ENCODE data around the gene EXOSC7. TPM values are rescaled to one million over a fixed set of nuclear protein-coding genes. Genes with fewer than 3 reads are reported as not detected.

The EXOSC7 gene
- total and polyA plus RNA-seq, 2 donors (not counting 1 experiment from before 2014, with no cell fraction given), result 25.5 to 40.0 TPM

GRCh38 chr3:45056608-45057301, 80.7 kb downstream of the EXOSC7 start:
- no peak for ATAC-seq (ENCODE audit: low read depth)
- 89% methylated on average over 3 of the region's 5 CpGs for WGBS (ENCODE audit: insufficient coverage)
- H3K27me3 ChIP-seq (replicated peaks in 1 of 4; ENCODE audit: control extremely low read depth in 1 of 4, control insufficient read depth in 3 of 4, insufficient read depth in 4 of 4, low read length in 3 of 4), result peaks cover 0 to 4% (median 0%) of the 10 kb centered on the region in 4 experiments
- no peaks in the 10 kb centered on the region for H3K9me3 Mint-ChIP-seq (ENCODE audit: insufficient read depth)
- H3K4me2 ChIP-seq (replicated peaks; ENCODE audit: low read depth, low read length, poor library complexity, severe bottlenecking), result no peak overlapping the region
- H3K27me3 Mint-ChIP-seq, result peaks cover 32% of the 10 kb centered on the region
- H3K4me1 Mint-ChIP-seq, result no peaks in the 10 kb centered on the region
- H2AFZ ChIP-seq (ENCODE audit: insufficient read depth, low read depth, low read length, poor library complexity, severe bottlenecking), result no peak overlapping the region
- no peaks in the 10 kb centered on the region for H3K4me1 ChIP-seq (ENCODE audit: control insufficient read depth in 2 of 2, insufficient read depth in 2 of 2, low read length in 2 of 2)
- no peaks in the 10 kb centered on the region for H4K20me1 ChIP-seq (ENCODE audit: control insufficient read depth, insufficient read depth, low read length, poor library complexity, severe bottlenecking)
- CTCF ChIA-PET, result interaction anchor here (4.5 kb wide), 1 partner anchor 15 kb away, joined by 33 read pairs; no protein-coding TSS in a partner anchor
- no peak overlapping the region for H3K27ac ChIP-seq (ENCODE audit: low read length in 2 of 2)
- H3K27ac Mint-ChIP-seq, result no peak overlapping the region
- no peak overlapping the region for H3K4me3 ChIP-seq (ENCODE audit: control extremely low read depth in 1 of 5, extremely low read depth in 1 of 5, insufficient read depth in 1 of 5, low read depth in 2 of 5, low read length in 4 of 5)
- H3K4me3 Mint-ChIP-seq, result no peak overlapping the region
- H3K9me3 ChIP-seq (ENCODE audit: control extremely low read depth in 1 of 3, control insufficient read depth in 2 of 3, insufficient read depth in 1 of 3, low read length in 2 of 3), result no peaks in the 10 kb centered on the region
- no peak for DNase-seq
- intact Hi-C loops (cut with micrococcal nuclease), result no loop called here
- POLR2A ChIA-PET, result no interaction called here
- H3K36me3 ChIP-seq (replicated peaks in 1 of 2; ENCODE audit: control extremely low read depth in 1 of 2, control insufficient read depth in 1 of 2, extremely low read depth in 1 of 2, insufficient read depth in 2 of 2, low read length in 1 of 2), result no peaks in the 10 kb centered on the region
- TF ChIP-seq EZH2 (IDR thresholded peaks at IDR 0.05; ENCODE audit: borderline replicate concordance, insufficient read depth, low read depth, low read length, poor library complexity, severe bottlenecking) (no peak), CTCF (IDR thresholded peaks at IDR 0.05) (no peak)
- H3K79me2 ChIP-seq (ENCODE audit: control insufficient read depth, insufficient read depth, low read length), result no peaks in the 10 kb centered on the region
- no peak overlapping the region for H3K9ac ChIP-seq (ENCODE audit: low read length)

DNA sequence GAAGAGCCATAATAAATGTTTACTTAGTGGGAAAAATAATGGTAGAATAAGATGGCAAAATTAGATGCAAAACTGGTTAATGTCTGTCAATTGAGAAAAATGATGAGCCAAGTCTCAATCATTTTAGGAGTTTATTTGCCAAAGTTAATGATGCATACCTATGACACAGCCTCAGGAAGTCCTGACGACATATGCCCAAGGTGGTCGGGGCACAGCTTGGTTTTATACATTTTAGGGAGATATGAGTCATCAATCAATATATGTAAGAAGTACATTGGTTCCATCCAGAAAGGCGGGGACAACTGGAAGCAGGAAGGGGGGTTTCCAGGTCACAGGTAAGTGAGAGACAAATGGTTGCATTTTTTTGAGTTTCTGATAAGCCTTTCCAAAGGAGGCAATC, 81.5 kb downstream of the EXOSC7 start:
- Histone ChIP-seq H3K4me2 (replicated peaks; ENCODE audit: low read depth, low read length, poor library complexity, severe bottlenecking) (no peak overlapping the region), H3K27ac (ENCODE audit: low read length in 2 of 2) (no peak overlapping the region), H3K27me3 (replicated peaks in 1 of 4; ENCODE audit: control extremely low read depth in 1 of 4, control insufficient read depth in 3 of 4, insufficient read depth in 4 of 4, low read length in 3 of 4) (peaks cover 0 to 4% (median 0%) of the 10 kb centered on the region in 4 experiments), H3K79me2 (ENCODE audit: control insufficient read depth, insufficient read depth, low read length) (no peaks in the 10 kb centered on the region), H3K9me3 (ENCODE audit: control extremely low read depth in 1 of 3, control insufficient read depth in 2 of 3, insufficient read depth in 1 of 3, low read length in 2 of 3) (no peaks in the 10 kb centered on the region), H3K9ac (ENCODE audit: low read length) (no peak overlapping the region), H4K20me1 (ENCODE audit: control insufficient read depth, insufficient read depth, low read length, poor library complexity, severe bottlenecking) (no peaks in the 10 kb centered on the region), H2AFZ (ENCODE audit: insufficient read depth, low read depth, low read length, poor library complexity, severe bottlenecking) (no peak overlapping the region), H3K4me1 (ENCODE audit: control insufficient read depth in 2 of 2, insufficient read depth in 2 of 2, low read length in 2 of 2) (no peaks in the 10 kb centered on the region), H3K36me3 (replicated peaks in 1 of 2; ENCODE audit: control extremely low read depth in 1 of 2, control insufficient read depth in 1 of 2, extremely low read depth in 1 of 2, insufficient read depth in 2 of 2, low read length in 1 of 2) (no peaks in the 10 kb centered on the region), H3K4me3 (ENCODE audit: control extremely low read depth in 1 of 5, extremely low read depth in 1 of 5, insufficient read depth in 1 of 5, low read depth in 2 of 5, low read length in 4 of 5) (no peak overlapping the region)
- WGBS (ENCODE audit: insufficient coverage), result 100% methylated on average over 1 of the region's 3 CpGs
- POLR2A ChIA-PET, result no interaction called here
- Mint-ChIP-seq H3K4me1 (no peaks in the 10 kb centered on the region), H3K9me3 (ENCODE audit: insufficient read depth) (no peaks in the 10 kb centered on the region), H3K4me3 (no peak overlapping the region), H3K27ac (no peak overlapping the region), H3K27me3 (peaks cover 29% of the 10 kb centered on the region)
- CTCF ChIA-PET, result interaction anchor here (4.5 kb wide), 1 partner anchor 16 kb away, joined by 33 read pairs; no protein-coding TSS in a partner anchor
- intact Hi-C loops (cut with micrococcal nuclease), result no loop called here
- no peak for DNase-seq
- TF ChIP-seq EZH2 (IDR thresholded peaks at IDR 0.05; ENCODE audit: borderline replicate concordance, insufficient read depth, low read depth, low read length, poor library complexity, severe bottlenecking), result no peak
- ATAC-seq (ENCODE audit: low read depth), result no peak
